HepG2 (cell line): ENCODE measurements around the gene KANK3. TPM values are rescaled to one million over a fixed set of nuclear protein-coding genes. Genes with fewer than 3 reads are reported as not detected.

Experiments used
- AHDC1 ChIP-seq: sonication (generic); formaldehyde crosslinking; IDR thresholded peaks from 2 replicates; pipeline ENCODE4 v1.5.1; 2020; ENCODE audit warnings: mild to moderate bottlenecking, missing genetic modification reagents, borderline replicate concordance
- ASH2L ChIP-seq: fragments of 300-600, 200-600 bp; sonication (generic); IDR thresholded peaks from 2 replicates; pipeline ENCODE4 v1.7.0; 2017; ENCODE audit warnings: low read depth, mild to moderate bottlenecking, moderate library complexity, mixed read lengths, low read length; ENCODE audit not compliant: insufficient read length
- CCDC6 ChIP-seq: sonication (generic); formaldehyde crosslinking; IDR thresholded peaks from 2 replicates; pipeline ENCODE4 v1.8.1; 2022; ENCODE audit warnings: mild to moderate bottlenecking, missing genetic modification reagents, moderate library complexity
- EP300 ChIP-seq, 3 experiments: sonication (generic) in 1 of 3; formaldehyde crosslinking in 1 of 3; IDR thresholded peaks; 2 replicates each; pipeline versions ENCODE4 v1.5.1 to v1.6.1; 2011 to 2020; ENCODE audit warnings: low read depth in 2 of 3, low read length in 2 of 3, borderline replicate concordance in 1 of 3, improper control_type of control experiment in 1 of 3, mild to moderate bottlenecking in 1 of 3, missing genetic modification reagents in 1 of 3, moderate library complexity in 1 of 3
- KDM4B ChIP-seq: sonication (generic); formaldehyde crosslinking; IDR thresholded peaks from 2 replicates; pipeline ENCODE4 v1.4.0; 2020; ENCODE audit warnings: missing genetic modification reagents
- MYPOP ChIP-seq: sonication (generic); formaldehyde crosslinking; IDR thresholded peaks from 2 replicates; pipeline ENCODE4 v1.8.1; 2023; ENCODE audit warnings: mild to moderate bottlenecking, moderate library complexity, missing genetic modification reagents
- NCOA5 ChIP-seq: sonication (generic); formaldehyde crosslinking; IDR thresholded peaks from 2 replicates; pipeline ENCODE4 v1.4.0; 2020; ENCODE audit warnings: missing genetic modification reagents
- NFIB ChIP-seq: sonication (generic); formaldehyde crosslinking; IDR thresholded peaks from 2 replicates; pipeline ENCODE4 v1.9.0; 2021; ENCODE audit warnings: missing genetic modification reagents, mild to moderate bottlenecking, borderline replicate concordance
- NFRKB ChIP-seq: fragments of 450-650 bp; IDR thresholded peaks from 2 replicates; pipeline ENCODE4 v1.6.1; 2017
- NRL ChIP-seq: sonication (generic); formaldehyde crosslinking; IDR thresholded peaks from 2 replicates; pipeline ENCODE4 v1.5.0; 2020; ENCODE audit warnings: missing genetic modification reagents, mild to moderate bottlenecking, moderate library complexity, borderline replicate concordance
- PCBP2 ChIP-seq: fragments of 200-400 bp; formaldehyde crosslinking; optimal IDR thresholded peaks from 2 replicates; pipeline ENCODE3; 2018; ENCODE audit warnings: low read length, low read depth; ENCODE audit not compliant: poor library complexity, severe bottlenecking
- RARA ChIP-seq: IDR thresholded peaks from 2 replicates; pipeline ENCODE4 v1.6.1; 2016; ENCODE audit warnings: missing genetic modification reagents, missing compliant biosample characterization
- RARG ChIP-seq: sonication (generic); formaldehyde crosslinking; IDR thresholded peaks from 2 replicates; pipeline ENCODE4 v1.4.0; 2020; ENCODE audit warnings: low read depth, mild to moderate bottlenecking, missing genetic modification reagents
- RELA ChIP-seq: sonication (generic); formaldehyde crosslinking; IDR thresholded peaks from 2 replicates; pipeline ENCODE4 v1.4.0; 2020; ENCODE audit warnings: missing genetic modification reagents
- ZNF496 ChIP-seq: sonication (generic); formaldehyde crosslinking; IDR thresholded peaks from 2 replicates; pipeline ENCODE4 v1.8.1; 2023; ENCODE audit warnings: mild to moderate bottlenecking, moderate library complexity, missing genetic modification reagents; ENCODE audit not compliant: insufficient replicate concordance
- ZNF7 ChIP-seq: IDR thresholded peaks from 2 replicates; pipeline ENCODE4 v1.6.1; 2016; ENCODE audit warnings: missing biosample characterization, missing genetic modification reagents
- ZNF709 ChIP-seq: sonication (generic); formaldehyde crosslinking; IDR thresholded peaks from 2 replicates; pipeline ENCODE4 v1.5.0; 2020; ENCODE audit warnings: mild to moderate bottlenecking, missing genetic modification reagents
- ZSCAN31 ChIP-seq: sonication (generic); formaldehyde crosslinking; IDR thresholded peaks from 2 replicates; pipeline ENCODE4 v1.5.0; 2020; ENCODE audit warnings: low read depth, mild to moderate bottlenecking, missing genetic modification reagents
- polyA plus RNA-seq, 8 experiments: library from polyadenylated mRNA; depleted of rRNA in 3 of 8; stranded (reverse) in 7 of 8; unstranded in 1 of 8; fragments of >200 nt; fragmentation: Illumina TruSeq in 4 of 8; extraction: Trizol in 4 of 8; gene quantifications; 2 replicates each; pipeline versions ENCODE4 v1.2.1 to v1.2.3, GENCODE V29; 2011 to 2016; ENCODE audit warnings: low read depth in 4 of 8, missing spikeins in 1 of 8, mixed read lengths in 1 of 8; ENCODE audit not compliant: insufficient read depth in 1 of 8
- total RNA-seq, 5 experiments: library from RNA; depleted of rRNA; stranded (reverse); fragments of >200 nt; fragmentation: Illumina TruSeq; extraction: Trizol; gene quantifications; 2 replicates each; pipeline ENCODE4 v1.2.3, GENCODE V29; 2016; ENCODE audit warnings: low read depth in 1 of 5
- TF ChIP-seq, protein P1 (sequence below): sonication (generic); formaldehyde crosslinking; IDR thresholded peaks from 2 replicates; pipeline ENCODE4 v1.8.0; 2022; ENCODE audit warnings: mild to moderate bottlenecking, missing genetic modification reagents, borderline replicate concordance

Gene KANK3
- total and polyA plus RNA-seq, 2 of the 13 experiments (the other 11 are each of a cell fraction or from before 2014, with no cell fraction given): 0.15 to 0.20 TPM

GRCh38 chr19:8387688-8388611 is 44.9 kb upstream of the KANK3 start (continued):
- no peak for TF ChIP-seq ZNF7 (CRISPR knock-in tag)
- TF ChIP-seq PCBP2: no peak
- no peak for TF ChIP-seq RELA (CRISPR knock-in tag)
- TF ChIP-seq CCDC6 (CRISPR knock-in tag): 0 out of 2 replicates have a peak, but pooled peaks have one; percentile 12
- TF ChIP-seq ZNF496 (CRISPR knock-in tag): no peak
- TF ChIP-seq, protein P1, sequence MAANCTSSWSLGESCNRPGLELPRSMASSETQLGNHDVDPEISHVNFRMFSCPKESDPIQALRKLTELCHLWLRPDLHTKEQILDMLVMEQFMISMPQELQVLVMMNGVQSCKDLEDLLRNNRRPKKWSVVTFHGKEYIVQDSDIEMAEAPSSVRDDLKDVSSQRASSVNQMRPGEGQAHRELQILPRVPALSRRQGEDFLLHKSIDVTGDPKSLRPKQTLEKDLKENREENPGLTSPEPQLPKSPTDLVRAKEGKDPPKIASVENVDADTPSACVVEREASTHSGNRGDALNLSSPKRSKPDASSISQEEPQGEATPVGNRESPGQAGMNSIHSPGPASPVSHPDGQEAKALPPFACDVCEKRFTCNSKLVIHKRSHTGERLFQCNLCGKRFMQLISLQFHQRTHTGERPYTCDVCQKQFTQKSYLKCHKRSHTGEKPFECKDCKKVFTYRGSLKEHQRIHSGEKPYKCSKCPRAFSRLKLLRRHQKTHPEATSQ (CRISPR knock-in tag): 0 out of 2 replicates have a peak, but pooled peaks have one; percentile 23
- TF ChIP-seq NFRKB: no peak
- TF ChIP-seq NCOA5 (CRISPR knock-in tag): no peak
- TF ChIP-seq EP300 (IDR thresholded peaks at IDR 0.05; ENCODE audit: low read depth in 2 of 2, low read length in 2 of 2): peak in 1 of 2 experiments; percentile 92; a peak in 2 of 4 replicates
- peak; percentile 56 for TF ChIP-seq EP300 (CRISPR knock-in tag; IDR thresholded peaks at IDR 0.05; ENCODE audit: borderline replicate concordance)
- no peak for TF ChIP-seq ZNF709 (CRISPR knock-in tag)
- TF ChIP-seq MYPOP: peak; percentile 52; the same call in 1 of the 2 replicates
- no peak for TF ChIP-seq RARG (CRISPR knock-in tag)
- TF ChIP-seq ZSCAN31 (CRISPR knock-in tag): no peak
- TF ChIP-seq AHDC1 (CRISPR knock-in tag): no peak
- TF ChIP-seq KDM4B: 0 out of 2 replicates have a peak, but pooled peaks have one; percentile 64
- TF ChIP-seq RARA: peak; percentile 92
- peak; percentile 50 for TF ChIP-seq ASH2L
- no peak for TF ChIP-seq NRL (CRISPR knock-in tag)
- no peak for TF ChIP-seq NFIB (CRISPR knock-in tag)
